ENCODE data around the gene AIF1L. TPM values are rescaled to one million over a fixed set of nuclear protein-coding genes. Genes with fewer than 3 reads are reported as not detected.

Gene AIF1L
- total RNA-seq, 1 donor, result 0.45 TPM

DNA sequence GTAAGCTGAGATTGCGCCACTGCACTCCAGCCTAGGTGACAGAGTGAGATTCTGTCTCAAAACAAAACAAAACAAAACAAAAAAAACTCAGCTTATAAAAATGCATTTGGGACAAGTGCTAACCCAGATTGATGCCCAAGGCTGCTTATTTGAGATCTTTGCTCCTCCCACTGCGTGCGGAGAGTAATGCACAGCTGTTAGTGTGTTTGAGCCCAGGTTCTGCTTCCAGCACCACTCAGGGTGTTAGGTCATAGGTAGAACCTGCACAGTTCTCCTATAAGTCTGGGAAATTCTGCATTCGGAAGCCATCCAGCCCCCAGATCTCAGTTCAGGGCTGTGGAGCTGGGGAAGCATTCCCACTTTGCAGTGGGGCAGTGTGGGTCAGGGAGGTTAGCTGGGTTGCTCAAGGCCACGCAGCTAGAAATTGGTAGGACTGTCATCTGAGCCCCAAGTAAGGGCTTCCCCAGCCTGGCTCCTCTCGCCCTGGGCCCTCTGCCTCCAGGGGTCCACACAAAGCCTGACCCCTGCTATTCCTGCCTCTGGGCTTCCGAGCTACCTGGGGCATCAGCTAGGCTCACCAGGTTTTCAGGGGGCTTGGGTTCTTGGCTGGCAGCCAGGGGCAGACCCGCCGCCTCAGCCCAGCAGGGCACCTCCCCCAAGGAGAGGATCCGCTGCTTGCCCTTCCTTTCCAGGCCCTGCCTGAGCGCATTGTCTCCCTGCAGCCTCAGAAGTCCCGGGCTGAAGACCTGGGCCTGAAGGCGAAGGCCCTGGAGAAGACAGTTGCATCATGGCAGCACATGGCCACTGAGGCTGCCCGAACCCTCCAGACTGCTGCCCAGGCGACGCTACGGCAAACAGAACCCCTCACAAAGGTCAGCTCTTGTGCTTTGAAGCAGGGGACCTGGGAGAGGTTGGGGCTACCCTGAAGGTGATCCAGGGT, 17.6 kb upstream of the AIF1L start:
- no peak overlapping the region for H3K4me3 ChIP-seq (ENCODE audit: low read depth, low read length)
- TF ChIP-seq, protein P1, sequence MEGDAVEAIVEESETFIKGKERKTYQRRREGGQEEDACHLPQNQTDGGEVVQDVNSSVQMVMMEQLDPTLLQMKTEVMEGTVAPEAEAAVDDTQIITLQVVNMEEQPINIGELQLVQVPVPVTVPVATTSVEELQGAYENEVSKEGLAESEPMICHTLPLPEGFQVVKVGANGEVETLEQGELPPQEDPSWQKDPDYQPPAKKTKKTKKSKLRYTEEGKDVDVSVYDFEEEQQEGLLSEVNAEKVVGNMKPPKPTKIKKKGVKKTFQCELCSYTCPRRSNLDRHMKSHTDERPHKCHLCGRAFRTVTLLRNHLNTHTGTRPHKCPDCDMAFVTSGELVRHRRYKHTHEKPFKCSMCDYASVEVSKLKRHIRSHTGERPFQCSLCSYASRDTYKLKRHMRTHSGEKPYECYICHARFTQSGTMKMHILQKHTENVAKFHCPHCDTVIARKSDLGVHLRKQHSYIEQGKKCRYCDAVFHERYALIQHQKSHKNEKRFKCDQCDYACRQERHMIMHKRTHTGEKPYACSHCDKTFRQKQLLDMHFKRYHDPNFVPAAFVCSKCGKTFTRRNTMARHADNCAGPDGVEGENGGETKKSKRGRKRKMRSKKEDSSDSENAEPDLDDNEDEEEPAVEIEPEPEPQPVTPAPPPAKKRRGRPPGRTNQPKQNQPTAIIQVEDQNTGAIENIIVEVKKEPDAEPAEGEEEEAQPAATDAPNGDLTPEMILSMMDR (IDR thresholded peaks at IDR 0.05; ENCODE audit: insufficient read depth, low read length), result no peak
- no peak for DNase-seq (ENCODE audit: low read depth)

DNA sequence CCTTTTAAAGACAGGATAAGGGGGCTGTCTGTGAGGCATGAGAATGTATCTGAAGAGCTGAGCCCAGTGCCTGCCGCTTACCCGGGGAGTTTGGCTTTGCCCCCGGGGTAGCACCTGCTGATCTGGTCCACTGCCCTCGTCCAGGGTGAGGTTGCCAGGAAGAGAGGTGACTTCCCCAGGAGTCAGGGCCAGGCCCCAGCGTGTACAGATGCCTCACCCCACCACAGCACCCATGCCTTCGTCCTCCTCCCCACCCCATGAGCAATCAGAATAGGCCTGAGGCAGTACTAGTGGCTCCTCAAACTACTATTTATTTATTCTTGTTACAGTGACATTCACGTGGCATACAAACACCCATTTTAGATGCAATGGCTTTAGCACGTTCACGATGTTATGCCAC, 15.7 kb upstream of the AIF1L start:
- TF ChIP-seq, protein P1 (IDR thresholded peaks at IDR 0.05; ENCODE audit: insufficient read depth, low read length), result no peak
- no peak overlapping the region for H3K4me3 ChIP-seq (ENCODE audit: low read depth, low read length)
- DNase-seq (ENCODE audit: low read depth), result no peak

DNA sequence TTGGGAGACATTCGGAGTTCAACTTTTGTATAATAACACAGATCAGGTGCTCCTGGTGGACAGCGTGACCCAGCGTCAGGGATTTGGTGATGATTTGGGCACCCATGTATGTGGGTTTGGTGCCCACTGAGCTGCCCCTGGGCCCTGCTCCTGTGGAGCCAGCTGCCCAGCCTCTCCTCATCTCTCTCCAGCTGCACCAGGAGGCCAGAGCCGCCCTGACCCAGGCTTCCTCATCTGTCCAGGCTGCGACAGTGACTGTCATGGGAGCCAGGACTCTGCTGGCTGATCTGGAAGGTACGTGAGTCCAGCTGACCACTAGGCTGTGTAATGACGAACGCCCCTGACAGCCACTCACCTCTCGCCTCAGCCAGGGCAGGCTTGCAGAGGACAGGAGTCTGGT, 14.5 kb upstream of the AIF1L start:
- TF ChIP-seq, protein P1 (IDR thresholded peaks at IDR 0.05; ENCODE audit: insufficient read depth, low read length), result no peak
- no peak overlapping the region for H3K4me3 ChIP-seq (ENCODE audit: low read depth, low read length)
- no peak for DNase-seq (ENCODE audit: low read depth)

DNA sequence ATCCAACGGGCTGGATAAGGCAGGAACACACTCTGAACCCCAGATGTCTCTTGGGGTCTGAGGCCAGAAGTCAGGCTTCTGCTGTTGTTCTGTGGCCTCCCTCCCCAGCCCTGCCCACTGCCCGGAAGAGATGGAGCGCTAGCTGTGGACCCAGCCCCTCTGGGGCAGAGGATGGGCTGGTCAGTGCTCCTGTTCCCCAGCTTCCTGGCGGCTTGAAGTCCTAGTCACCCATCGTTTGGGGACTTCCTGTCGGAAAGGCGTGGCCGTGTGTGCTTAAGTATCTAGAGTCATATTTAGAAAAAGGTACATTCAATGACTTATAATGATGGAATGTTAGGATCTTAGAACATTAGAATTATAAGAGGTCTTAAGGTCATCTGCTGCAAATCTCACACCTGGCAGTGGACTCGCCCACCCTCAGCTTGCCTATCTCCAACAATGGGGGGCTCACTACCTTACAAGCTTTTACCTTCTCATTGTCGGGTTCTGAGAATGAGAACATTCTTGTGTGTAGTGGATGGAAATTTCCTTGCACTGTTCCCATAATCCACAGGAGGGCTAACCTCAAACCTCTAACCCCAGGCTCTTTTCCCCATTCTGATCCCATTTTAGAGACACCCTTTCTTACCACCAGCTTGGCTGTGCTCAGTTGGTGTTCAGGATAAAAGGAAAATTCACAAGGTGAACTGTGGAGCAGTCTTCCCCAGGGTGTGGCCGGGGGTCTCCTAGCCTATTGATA, 13.4 kb upstream of the AIF1L start:
- no peak for DNase-seq (ENCODE audit: low read depth)
- no peak overlapping the region for H3K4me3 ChIP-seq (ENCODE audit: low read depth, low read length)
- TF ChIP-seq, protein P1 (IDR thresholded peaks at IDR 0.05; ENCODE audit: insufficient read depth, low read length), result no peak

DNA sequence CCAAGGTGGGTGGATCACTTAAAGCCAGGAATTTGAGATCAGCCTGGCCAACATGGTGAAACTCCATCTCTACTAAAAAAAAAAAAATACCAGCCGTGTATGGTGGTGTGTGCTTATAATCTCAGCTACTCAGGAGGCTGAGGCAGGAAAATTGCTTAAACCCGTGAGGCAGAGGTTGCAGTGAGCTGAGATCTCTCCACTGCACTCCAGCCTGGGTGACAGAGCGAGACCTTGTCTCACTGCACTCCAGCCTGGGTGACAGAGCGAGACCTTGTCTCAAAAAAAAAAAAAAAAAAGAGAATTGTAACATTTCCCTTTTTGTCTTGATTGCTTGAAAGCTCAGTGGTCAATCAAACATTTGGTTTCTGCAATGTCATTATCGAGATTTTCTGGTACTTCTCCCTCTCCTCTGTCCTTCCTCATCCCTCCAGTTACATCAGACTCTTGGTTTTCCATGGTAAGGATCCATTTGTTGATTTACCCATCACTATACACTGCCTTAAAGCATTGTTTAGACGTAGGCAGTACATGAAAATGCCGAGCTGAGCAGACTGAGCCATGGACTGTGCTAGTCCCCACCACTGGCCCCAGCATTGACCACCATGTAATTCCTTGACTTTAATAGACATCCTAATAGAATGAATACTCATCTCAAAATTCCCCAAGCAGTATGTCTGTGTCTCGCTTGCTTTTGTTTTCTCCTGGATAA, 11.5 kb upstream of the AIF1L start:
- DNase-seq (ENCODE audit: low read depth), result no peak
- no peak overlapping the region for H3K4me3 ChIP-seq (ENCODE audit: low read depth, low read length)
- TF ChIP-seq, protein P1 (IDR thresholded peaks at IDR 0.05; ENCODE audit: insufficient read depth, low read length), result no peak

DNA sequence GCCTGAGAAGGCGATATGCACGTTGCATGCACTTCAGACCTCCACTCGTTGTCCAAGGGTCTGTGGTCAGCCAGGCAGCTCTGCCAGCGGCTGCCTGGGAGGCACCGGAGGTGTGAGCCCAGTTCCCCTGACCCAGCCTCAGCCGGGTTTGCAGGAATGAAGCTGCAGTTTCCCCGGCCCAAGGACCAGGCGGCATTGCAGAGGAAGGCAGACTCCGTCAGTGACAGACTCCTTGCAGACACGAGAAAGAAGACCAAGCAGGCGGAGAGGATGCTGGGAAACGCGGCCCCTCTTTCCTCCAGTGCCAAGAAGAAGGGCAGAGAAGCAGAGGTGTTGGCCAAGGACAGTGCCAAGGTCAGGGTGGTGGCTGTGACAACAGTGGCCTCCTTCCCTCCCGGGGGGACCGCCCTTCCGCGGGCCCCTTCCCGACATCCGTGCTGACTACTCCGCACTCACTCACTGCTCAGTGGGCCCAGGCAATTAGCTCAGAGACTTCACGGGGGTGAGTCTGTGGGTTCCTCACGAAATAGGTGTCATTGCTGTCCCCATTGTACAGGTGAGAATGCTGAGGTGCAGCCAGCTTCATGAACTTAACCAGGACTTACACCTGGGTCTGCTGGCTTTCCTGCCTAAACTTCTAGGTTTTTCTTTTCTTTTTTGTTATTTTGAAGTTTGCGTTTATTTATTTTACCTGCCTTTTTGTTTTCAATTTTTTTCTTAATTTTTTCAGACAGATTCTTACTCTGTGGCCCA, 10.8 kb upstream of the AIF1L start:
- no peak for DNase-seq (ENCODE audit: low read depth)
- no peak overlapping the region for H3K4me3 ChIP-seq (ENCODE audit: low read depth, low read length)
- TF ChIP-seq, protein P1 (IDR thresholded peaks at IDR 0.05; ENCODE audit: insufficient read depth, low read length), result no peak
